Tibial nerve (tissue), 4 donors: ENCODE measurements around the gene OCIAD1. TPM values are rescaled to one million over a fixed set of nuclear protein-coding genes. Genes with fewer than 3 reads are reported as not detected.

Experiments
- DNase-seq, 2 donors: peaks; one replicate each; pipeline ENCODE4 v3.0.0-alpha.2; 2019; ENCODE audit warnings: low spot score in 2 of 2
- H3K27ac ChIP-seq, 4 donors: fragments of 200-600 bp; sonication (generic) in 3 of 4; one replicate each; pipeline ENCODE4 v1.5.1; 2017 to 2019; ENCODE audit warnings: mild to moderate bottlenecking in 1 of 4
- H3K27me3 ChIP-seq, 2 donors: fragments of 200-600 bp; sonication (generic) in 1 of 2; one replicate each; pipeline versions ENCODE4 v1.5.1 to v1.6.0; 2017 to 2019
- H3K36me3 ChIP-seq, 3 donors: fragments of 200-600 bp; sonication (generic); one replicate each; pipeline ENCODE4 v1.5.1; 2018 to 2019
- H3K4me1 ChIP-seq, 4 donors: fragments of 200-600 bp; sonication (generic) in 3 of 4; one replicate each; pipeline ENCODE4 v1.5.1; 2017 to 2019
- H3K4me3 ChIP-seq, 4 donors: fragments of 200-600 bp; sonication (generic) in 3 of 4; one replicate each; pipeline ENCODE4 v1.5.1; 2017 to 2019; ENCODE audit warnings: mild to moderate bottlenecking in 1 of 4, moderate library complexity in 1 of 4
- H3K9me3 ChIP-seq, 4 donors: fragments of 200-600 bp; sonication (generic) in 3 of 4; one replicate each; pipeline ENCODE4 v1.5.1; 2017 to 2019
- EP300 ChIP-seq, 2 donors: sonication (generic); formaldehyde crosslinking; IDR thresholded peaks; one replicate each; pipeline ENCODE4 v1.6.1; 2017; ENCODE audit warnings: antibody characterized with exemption in 2 of 2, mild to moderate bottlenecking in 1 of 2
- POLR2A ChIP-seq, 2 donors: fragments of 450-650 bp; IDR thresholded peaks; one replicate each; pipeline ENCODE4 v1.6.1; 2017; ENCODE audit warnings: antibody characterized with exemption in 2 of 2, mild to moderate bottlenecking in 2 of 2, moderate library complexity in 2 of 2
- WGBS, 2 donors: methylation state at CpG; one replicate each; pipeline ENCODE4 v1.1.5; 2018; 5-methylcytosine and 5-hydroxymethylcytosine counted together
- total RNA-seq, 4 donors: library from RNA; depleted of rRNA; stranded (reverse); fragments of >200 nt; gene quantifications; one replicate each; pipeline ENCODE4 v1.1.0, GENCODE V29; 2016
- TF ChIP-seq, protein P1 (sequence below), 5 experiments: fragments of 200-600 bp in 3 of 5; fragments of 450-650 bp in 2 of 5; sonication (generic) in 3 of 5; IDR thresholded peaks; one replicate each; pipeline ENCODE4 v1.5.1; 2016 to 2019; ENCODE audit warnings: antibody characterized with exemption in 5 of 5, mild to moderate bottlenecking in 3 of 5, moderate library complexity in 2 of 5

The OCIAD1 gene
- total RNA-seq, 4 donors from 2014 or later, result 85.1 to 133 (median 93.4) TPM

DNA sequence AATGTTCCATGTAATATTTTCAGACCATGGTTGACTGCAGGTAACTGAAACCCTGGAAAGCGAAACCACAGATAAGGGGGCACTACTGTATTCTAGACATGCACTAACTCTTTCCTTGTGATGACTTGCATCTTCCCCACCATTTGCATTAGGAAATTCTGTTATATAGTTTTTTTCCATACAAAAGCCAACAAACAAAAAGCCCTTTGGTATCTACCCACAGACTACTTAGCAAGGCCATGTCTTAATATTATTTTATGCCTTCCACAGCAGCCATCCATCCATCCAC, 23.5 kb downstream of the OCIAD1 start:
- peaks cover 0 to 93% (median 10%) of the 10 kb centered on the region in 3 donors for H3K36me3 ChIP-seq
- TF ChIP-seq, protein P1, sequence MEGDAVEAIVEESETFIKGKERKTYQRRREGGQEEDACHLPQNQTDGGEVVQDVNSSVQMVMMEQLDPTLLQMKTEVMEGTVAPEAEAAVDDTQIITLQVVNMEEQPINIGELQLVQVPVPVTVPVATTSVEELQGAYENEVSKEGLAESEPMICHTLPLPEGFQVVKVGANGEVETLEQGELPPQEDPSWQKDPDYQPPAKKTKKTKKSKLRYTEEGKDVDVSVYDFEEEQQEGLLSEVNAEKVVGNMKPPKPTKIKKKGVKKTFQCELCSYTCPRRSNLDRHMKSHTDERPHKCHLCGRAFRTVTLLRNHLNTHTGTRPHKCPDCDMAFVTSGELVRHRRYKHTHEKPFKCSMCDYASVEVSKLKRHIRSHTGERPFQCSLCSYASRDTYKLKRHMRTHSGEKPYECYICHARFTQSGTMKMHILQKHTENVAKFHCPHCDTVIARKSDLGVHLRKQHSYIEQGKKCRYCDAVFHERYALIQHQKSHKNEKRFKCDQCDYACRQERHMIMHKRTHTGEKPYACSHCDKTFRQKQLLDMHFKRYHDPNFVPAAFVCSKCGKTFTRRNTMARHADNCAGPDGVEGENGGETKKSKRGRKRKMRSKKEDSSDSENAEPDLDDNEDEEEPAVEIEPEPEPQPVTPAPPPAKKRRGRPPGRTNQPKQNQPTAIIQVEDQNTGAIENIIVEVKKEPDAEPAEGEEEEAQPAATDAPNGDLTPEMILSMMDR (IDR thresholded peaks at IDR 0.05), result no peak
- TF ChIP-seq EP300 (IDR thresholded peaks at IDR 0.05), result no peak
- no peak for TF ChIP-seq POLR2A (IDR thresholded peaks at IDR 0.05)
- H3K9me3 ChIP-seq, result no peaks in the 10 kb centered on the region
- H3K4me1 ChIP-seq, result no peaks in the 10 kb centered on the region
- 92 to 95% methylated on average over 1 of the region's 1 CpG for WGBS, 2 donors
- no peaks in the 10 kb centered on the region for H3K27me3 ChIP-seq
- H3K27ac ChIP-seq, result no peak overlapping the region
- no peak for DNase-seq
- H3K4me3 ChIP-seq, result no peak overlapping the region

DNA sequence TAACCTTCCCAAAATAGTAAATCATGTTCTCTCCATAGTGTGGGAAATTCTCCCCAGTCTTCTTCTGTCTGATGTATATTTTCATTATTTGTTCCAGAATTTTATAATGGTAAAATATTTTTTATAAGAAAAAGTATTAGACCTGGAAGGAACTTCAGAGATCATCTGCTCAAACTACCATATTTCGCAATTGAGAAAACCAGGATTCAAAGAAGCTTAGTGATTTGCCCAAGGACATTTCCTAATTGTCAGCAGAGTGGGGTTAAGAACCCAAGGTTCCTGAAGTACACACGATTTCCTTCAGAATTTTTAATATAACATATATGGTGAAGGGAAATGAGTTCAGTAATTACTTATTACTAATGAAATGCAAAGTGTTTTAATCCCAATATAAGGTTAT, 24.1 kb downstream of the OCIAD1 start:
- H3K27me3 ChIP-seq, result no peaks in the 10 kb centered on the region
- 86 to 89% methylated on average over 2 of the region's 2 CpGs for WGBS, 2 donors
- DNase-seq, result no peak
- H3K36me3 ChIP-seq, result peaks cover 0 to 95% (median 10%) of the 10 kb centered on the region in 3 donors
- TF ChIP-seq, protein P1 (IDR thresholded peaks at IDR 0.05), result no peak
- TF ChIP-seq EP300 (IDR thresholded peaks at IDR 0.05), result no peak
- no peak for TF ChIP-seq POLR2A (IDR thresholded peaks at IDR 0.05)
- H3K27ac ChIP-seq, result no peak overlapping the region
- no peaks in the 10 kb centered on the region for H3K4me1 ChIP-seq
- no peak overlapping the region for H3K4me3 ChIP-seq
- H3K9me3 ChIP-seq, result no peaks in the 10 kb centered on the region

DNA sequence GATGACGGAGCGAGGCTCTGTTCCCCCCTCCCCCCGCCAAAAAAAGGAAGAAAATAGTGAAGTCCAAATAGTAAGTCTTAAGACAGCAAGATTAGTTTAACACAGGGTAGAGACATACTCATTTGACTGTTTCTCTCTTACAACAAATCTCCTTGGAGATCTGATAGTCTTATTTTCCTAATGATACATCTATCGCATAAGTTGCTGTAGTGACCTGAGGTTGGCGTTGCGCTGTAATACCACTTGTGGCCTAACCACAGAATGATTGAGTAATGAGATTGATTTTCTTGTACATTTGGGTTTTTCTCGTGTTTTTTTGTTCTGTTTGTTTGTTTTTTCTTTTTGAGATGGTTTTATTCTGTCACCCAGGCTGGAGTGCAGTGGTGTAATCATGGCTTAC, 27.2 kb downstream of the OCIAD1 start:
- Histone ChIP-seq H3K4me3 (no peak overlapping the region), H3K9me3 (no peaks in the 10 kb centered on the region), H3K36me3 (peaks cover 0 to 87% (median 5%) of the 10 kb centered on the region in 3 donors), H3K4me1 (no peaks in the 10 kb centered on the region), H3K27me3 (no peaks in the 10 kb centered on the region), H3K27ac (no peak overlapping the region)
- DNase-seq, result no peak
- TF ChIP-seq POLR2A (IDR thresholded peaks at IDR 0.05), result no peak
- TF ChIP-seq, protein P1 (IDR thresholded peaks at IDR 0.05), result no peak
- no peak for TF ChIP-seq EP300 (IDR thresholded peaks at IDR 0.05)
- 85 to 92% methylated on average over 7 of the region's 7 CpGs for WGBS, 2 donors

DNA sequence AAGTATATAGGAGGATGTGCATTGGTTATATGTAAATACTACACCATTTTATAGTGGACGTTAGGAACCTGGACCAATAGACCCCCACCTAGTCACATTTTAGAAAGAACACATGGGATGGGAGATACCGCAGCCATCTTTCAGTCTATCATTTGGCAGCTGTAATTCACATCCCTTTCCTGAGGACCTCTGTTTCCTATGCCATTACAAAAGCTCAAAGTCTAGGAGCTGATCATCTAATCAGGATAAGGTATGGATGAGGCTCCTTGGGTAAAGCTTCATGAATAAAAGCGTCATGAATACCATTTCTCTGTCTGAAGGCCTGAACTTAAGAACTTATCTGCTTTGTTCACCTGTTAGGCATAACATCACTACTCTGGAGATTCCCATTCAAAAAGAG, 31.1 kb downstream of the OCIAD1 start:
- DNase-seq, result no peak
- no peaks in the 10 kb centered on the region for H3K27me3 ChIP-seq
- TF ChIP-seq EP300 (IDR thresholded peaks at IDR 0.05) (no peak), POLR2A (IDR thresholded peaks at IDR 0.05) (no peak)
- TF ChIP-seq, protein P1 (IDR thresholded peaks at IDR 0.05), result no peak
- 82 to 85% methylated on average over 3 of the region's 3 CpGs for WGBS, 2 donors
- no peaks in the 10 kb centered on the region for H3K4me1 ChIP-seq
- H3K4me3 ChIP-seq, result no peak overlapping the region
- peaks cover 0 to 9% (median 2%) of the 10 kb centered on the region in 4 donors for H3K9me3 ChIP-seq
- peaks cover 0 to 51% (median 5%) of the 10 kb centered on the region in 3 donors for H3K36me3 ChIP-seq
- H3K27ac ChIP-seq, result no peak overlapping the region

DNA sequence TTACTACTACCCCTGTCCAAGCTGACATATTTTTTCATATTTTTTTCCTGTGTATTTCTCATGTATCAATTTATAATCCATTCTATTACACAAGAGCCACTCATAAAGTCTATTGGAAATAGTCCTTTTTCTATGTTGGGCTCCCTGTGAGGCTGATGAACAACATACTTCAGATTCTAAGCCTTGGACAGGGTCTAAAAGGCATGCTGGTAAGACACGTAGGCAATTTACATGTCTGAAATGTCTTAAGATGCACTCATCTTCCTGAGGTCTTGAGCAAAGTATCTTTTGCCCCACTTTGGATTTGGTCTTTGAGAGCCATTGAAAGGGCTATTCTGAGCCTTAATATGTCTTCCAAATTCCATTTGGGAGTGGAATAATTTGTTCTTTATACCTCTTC, 31.8 kb downstream of the OCIAD1 start:
- 62 to 64% methylated on average over 1 of the region's 1 CpG for WGBS, 2 donors
- no peak overlapping the region for H3K27ac ChIP-seq
- TF ChIP-seq EP300 (IDR thresholded peaks at IDR 0.05), result no peak
- TF ChIP-seq, protein P1 (IDR thresholded peaks at IDR 0.05), result no peak
- no peak for TF ChIP-seq POLR2A (IDR thresholded peaks at IDR 0.05)
- H3K36me3 ChIP-seq, result peaks cover 0 to 44% (median under 1%) of the 10 kb centered on the region in 3 donors
- no peak overlapping the region for H3K4me3 ChIP-seq
- no peaks in the 10 kb centered on the region for H3K4me1 ChIP-seq
- no peak for DNase-seq
- peaks cover 0 to 9% (median 2%) of the 10 kb centered on the region in 4 donors for H3K9me3 ChIP-seq
- H3K27me3 ChIP-seq, result no peaks in the 10 kb centered on the region
